GM18951 (cell line): ENCODE measurements around the gene SAMD4A.

Experiments
- POLR2A ChIP-seq: IDR thresholded peaks from 4 replicates; pipeline ENCODE4 v1.6.1; 2011; ENCODE audit warnings: mild to moderate bottlenecking; ENCODE audit not compliant: insufficient read length, insufficient read depth; ENCODE audit errors: extremely low read depth
- in situ Hi-C: fragments of 300-500 bp; cut with MboI; formaldehyde crosslinking; loops from one replicate; pipeline ENCODE4 v1.12.0; 2022; ENCODE audit warnings: low sequenced_read_pairs, mixed read lengths, inconsistent platforms; ENCODE audit not compliant: unreplicated experiment

Gene SAMD4A

DNA sequence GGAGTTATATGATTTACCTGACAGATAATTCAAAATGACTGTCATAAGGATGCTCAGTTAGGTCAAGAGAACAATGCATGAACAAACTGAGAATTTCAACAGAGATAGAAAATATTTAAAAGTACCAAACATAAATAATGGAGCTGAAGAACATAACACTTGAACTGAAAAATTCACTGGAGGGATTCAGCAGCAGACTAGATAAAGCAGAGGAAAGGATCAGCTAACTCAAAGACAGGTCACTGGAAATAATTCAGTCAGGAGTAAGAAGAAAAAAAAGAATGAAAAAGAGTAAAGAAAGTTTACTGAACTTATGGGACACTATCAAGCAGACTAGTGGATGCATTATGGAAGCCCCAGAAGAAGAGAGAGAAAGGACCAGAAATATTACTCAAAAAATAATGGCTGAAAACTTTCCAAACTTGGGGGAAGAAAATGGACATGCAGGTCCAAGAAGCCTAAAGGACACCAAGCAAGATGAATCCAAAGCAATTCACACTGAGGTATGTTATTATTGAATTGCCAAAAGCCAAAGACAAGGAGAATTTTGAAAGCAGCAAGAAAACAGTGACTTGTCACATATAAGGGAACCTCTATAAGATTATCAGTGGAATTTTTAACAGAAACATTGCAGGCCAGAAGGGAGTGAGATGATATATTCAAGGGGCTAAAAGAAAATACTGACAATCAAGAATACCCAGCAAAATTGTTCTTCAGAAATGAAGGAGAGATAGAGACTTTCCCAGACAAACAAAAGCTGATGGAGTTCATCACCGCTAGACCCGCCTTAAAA, 257.0 kb downstream of the SAMD4A start:
- in situ Hi-C loops = no loop called here
- no peak for TF ChIP-seq POLR2A

DNA sequence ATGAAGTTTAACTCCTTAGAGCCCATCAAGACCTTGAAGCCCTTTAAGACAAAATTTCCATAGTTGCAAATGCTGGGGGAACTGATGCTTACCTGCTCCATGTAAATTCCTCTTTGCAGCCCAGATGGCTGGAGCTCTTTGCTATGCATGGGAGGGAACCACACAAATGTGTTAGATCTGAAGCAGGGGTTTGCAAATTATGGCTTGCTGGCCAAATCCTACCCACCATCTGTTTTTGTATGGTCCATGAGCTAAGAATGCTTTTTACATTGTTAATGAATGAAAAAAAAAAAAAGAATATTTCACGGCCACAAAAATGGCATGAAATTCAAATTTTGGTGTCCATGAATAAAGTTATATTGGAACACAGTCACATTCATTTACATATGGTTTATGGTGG, 261.1 kb downstream of the SAMD4A start:
- in situ Hi-C loops = no loop called here
- no peak for TF ChIP-seq POLR2A

DNA sequence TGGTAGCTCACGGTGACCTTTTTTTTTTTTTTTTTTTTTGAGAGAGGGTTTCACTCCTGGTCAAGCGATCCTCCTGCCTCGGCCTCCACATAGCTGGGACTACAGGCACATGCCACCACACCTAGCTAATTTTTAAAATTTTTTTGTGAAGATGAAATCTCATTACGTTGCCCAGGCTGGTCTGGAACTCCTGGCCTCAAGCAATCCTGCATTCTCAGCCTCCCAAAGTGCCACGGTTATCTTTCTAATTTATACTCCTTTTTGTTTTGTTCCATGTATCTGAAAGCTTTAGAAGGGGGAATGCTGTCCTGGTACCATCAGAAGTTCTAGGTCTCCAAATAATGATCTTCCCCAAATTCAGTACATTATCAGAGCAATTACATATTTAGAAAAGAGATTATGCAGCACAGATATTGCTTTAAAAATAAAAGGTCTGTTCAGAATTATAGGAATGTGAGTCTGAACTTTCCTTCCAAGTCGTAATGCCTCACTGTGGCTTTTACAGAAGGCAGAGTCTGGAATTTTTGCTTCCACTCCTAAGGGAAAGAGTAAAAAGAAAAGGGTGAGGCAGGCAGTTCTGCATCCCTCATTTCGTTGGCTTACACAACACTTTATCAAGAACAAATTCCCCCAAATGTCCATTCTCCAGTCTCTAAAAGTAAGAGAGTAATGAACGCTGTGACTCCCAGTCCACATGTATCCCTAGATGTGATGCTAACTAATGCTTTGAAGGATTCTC, 262.7 kb downstream of the SAMD4A start:
- in situ Hi-C loops = no loop called here
- no peak for TF ChIP-seq POLR2A

DNA sequence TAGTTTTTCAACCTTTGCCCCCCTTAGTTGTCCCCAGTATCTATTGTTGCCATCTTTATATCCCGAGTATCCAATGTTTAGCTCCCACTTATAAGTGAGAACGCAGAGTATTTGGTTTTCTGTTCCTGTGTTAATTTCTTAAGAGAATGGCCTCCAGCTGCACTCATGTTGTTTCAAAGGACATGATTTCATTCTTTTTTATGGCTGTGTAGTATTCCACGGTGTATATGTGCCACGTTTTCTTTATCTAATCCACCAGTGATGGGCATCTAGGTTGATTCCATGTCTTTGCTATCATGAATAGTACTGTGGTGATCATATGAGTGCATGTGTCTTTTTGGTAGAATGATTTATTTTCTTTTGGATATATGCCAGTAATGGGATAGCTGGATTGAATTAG, 263.7 kb downstream of the SAMD4A start:
- no peak for TF ChIP-seq POLR2A
- in situ Hi-C loops = no loop called here

DNA sequence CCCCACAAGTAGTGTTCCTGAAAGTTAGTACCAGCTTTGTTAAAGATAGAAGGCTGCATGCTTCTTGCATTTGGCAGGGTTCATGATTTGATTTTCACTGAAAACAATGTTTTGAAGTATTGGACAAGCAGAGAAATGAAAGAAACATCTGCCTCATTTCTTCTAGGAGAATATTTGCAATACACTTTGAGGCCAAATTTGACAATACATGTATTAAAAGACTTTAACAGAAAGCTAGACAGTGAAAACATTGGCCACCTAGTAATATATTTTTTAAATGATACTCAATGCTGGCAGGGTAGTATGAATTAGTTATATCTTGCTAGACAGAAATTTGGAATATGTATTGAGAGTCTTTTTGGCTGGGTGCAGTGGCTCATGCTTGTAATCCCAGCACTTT, 267.2 kb downstream of the SAMD4A start:
- no peak for TF ChIP-seq POLR2A
- in situ Hi-C loops = no loop called here

GRCh38 chr14:54834727-54835126, 267.8 kb downstream of the SAMD4A start:
- in situ Hi-C loops = no loop called here
- no peak for TF ChIP-seq POLR2A

DNA sequence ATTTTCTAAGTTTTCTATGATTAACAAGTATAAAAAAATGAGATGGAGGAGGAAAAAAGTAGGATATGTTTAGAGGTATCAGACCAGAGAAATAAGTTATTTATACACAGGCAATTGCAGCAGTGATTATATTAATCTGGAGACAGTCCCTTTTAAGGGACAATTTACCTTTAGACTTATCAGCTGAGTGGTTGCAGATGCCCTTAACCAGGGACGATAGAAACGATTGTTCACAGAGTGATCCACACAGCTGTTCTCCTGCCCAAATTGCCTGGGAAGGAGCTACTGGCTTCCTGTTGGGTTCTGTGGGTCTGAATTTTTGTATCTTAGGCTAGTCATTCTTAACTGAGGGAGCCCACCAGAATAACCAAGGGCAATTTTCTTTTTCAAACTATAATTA, 269.3 kb downstream of the SAMD4A start:
- TF ChIP-seq POLR2A = no peak
- in situ Hi-C loops = no loop called here

DNA sequence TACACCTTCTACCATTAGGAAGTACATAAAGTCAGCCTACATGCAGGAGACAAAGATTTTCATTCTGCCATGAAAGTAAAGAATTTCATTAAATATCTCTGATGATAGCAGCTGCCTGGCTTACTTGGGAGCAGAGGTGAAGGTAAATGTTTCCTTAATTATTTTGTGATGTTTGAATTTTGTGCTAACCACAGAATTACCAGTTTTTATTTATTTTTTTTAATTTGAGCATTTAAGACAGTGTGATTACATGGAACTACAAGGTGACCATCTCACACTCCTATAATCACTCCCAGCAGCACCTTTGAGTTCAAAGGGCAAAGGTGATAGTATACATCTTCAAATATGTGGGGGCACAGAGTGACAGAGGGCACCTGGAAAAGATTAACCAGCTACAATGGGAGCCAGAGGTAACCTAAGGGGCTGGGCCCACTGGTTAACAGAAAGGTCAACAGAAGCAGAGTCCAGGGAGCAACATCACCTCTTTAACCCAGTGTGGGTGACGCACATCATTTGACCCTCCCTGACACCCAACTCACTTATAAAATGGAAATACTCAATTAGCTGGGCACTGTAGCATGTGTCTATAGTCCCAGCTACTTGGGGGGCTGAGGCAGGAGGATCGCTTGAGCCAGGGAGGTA, 270.7 kb downstream of the SAMD4A start:
- in situ Hi-C loops = no loop called here
- no peak for TF ChIP-seq POLR2A

- in situ Hi-C loops = no loop called here
- no peak for TF ChIP-seq POLR2A
Measured at GRCh38 chr14:54838931-54839512, 272.1 kb downstream of the SAMD4A start.

DNA sequence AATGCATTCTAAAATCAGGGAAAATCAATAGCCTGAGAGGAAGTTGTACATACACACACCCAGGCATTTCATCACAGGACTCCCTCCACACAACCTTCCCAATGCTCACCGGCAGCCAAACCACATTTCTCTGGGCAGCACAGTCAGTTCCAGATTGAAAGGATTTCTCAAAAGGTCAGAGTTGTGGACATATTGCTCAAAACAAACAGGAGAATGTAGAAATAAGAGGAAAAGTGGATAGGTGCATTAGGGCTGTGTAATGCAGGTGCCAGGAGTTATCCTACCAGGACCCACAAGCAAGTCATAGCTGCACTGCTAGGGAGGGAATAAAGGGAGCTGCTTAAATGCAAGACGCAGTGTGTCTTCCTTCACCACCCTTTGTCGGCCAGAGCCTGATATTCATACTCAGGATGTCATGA, 272.8 kb downstream of the SAMD4A start:
- TF ChIP-seq POLR2A = no peak
- in situ Hi-C loops = no loop called here

- no peak for TF ChIP-seq POLR2A
- in situ Hi-C loops = no loop called here
Measured at GRCh38 chr14:54840336-54840735, 273.4 kb downstream of the SAMD4A start.

GRCh38 chr14:54840798-54841197, 273.9 kb downstream of the SAMD4A start:
- no peak for TF ChIP-seq POLR2A
- in situ Hi-C loops = no loop called here
